ENCODE measurements around the gene USPL1. TPM values are rescaled to one million over a fixed set of nuclear protein-coding genes. Genes with fewer than 3 reads are reported as not detected.

USPL1 gene
- polyA plus RNA-seq, 1 donor, result 31.4 TPM

DNA sequence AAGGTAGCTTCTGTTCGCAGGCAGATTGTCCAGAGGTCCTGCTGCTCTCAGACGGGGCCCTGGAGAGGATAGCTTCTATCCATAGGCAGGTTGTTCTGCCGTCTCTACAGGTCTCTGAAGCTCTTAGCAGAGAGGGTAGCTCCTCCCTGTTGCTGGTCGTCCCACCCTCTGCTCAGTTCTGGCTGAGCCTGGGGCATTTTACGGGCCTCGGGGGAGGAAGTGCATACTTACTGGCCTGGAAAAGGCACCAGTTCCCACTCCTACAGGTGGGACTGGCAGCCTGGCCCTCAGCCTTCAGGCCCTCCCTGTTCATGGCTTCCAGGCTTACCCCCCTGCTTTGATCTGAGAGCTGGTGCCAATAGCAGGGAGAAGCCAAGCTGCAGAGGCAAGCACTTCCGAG is 42.3 kb downstream of the USPL1 start:
- DNase-seq, result no peak

DNA sequence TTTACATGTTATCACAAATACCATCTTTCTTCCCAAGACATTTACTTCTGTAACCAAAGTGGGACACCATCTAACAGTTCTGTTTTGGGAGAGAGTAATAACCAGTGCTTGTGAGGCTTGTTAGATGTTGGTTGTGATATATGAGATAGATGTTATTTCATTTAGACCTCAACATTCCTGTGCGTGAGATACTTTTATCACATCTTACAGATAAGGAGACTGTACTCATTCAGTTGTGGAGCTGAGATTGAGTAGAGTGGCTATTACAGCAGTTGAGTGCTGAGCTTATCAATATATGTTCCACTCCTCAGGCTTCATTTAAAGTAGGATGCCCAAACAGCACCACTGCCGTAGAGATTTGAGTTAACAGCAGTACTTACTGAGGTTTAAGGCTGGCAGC is 43.1 kb downstream of the USPL1 start:
- DNase-seq, result no peak

DNA sequence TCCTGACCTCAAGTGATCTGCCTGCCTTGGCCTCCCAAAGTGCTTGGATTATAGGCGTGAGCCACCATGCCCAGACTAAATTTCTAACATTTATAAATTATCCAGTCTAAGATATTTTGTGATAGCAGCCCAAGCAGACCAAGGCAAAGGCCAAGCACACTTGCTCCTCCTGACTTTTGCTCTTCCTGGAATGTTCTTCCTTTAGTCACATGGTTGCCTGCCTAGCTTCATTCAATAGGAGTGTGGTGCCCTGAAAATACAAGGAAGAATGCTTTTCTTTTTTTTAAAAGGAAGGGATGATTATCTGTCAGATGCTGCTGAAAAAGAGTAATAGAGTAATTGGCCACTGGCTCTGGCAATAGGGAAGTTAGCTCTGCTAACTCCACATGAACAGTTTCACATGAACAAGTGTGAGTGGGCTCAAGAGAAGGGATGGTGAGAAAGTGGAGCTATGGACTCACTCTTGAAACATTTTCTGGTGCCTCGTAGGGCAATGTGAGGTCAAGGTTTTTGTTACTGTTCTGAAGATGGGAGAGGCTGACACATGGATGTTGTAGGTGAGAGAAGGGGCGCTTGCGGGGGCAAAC is 47.1 kb downstream of the USPL1 start:
- no peak for DNase-seq

- DNase-seq, result no peak
Observed at GRCh38 chr13:30665638-30666037, 47.9 kb downstream of the USPL1 start.

GRCh38 chr13:30666113-30666512 is 48.4 kb downstream of the USPL1 start:
- DNase-seq, result no peak

- DNase-seq, result no peak
Observed at GRCh38 chr13:30667014-30667413, 49.3 kb downstream of the USPL1 start.

- no peak for DNase-seq
Observed at GRCh38 chr13:30668312-30668711, 50.6 kb downstream of the USPL1 start.

DNA sequence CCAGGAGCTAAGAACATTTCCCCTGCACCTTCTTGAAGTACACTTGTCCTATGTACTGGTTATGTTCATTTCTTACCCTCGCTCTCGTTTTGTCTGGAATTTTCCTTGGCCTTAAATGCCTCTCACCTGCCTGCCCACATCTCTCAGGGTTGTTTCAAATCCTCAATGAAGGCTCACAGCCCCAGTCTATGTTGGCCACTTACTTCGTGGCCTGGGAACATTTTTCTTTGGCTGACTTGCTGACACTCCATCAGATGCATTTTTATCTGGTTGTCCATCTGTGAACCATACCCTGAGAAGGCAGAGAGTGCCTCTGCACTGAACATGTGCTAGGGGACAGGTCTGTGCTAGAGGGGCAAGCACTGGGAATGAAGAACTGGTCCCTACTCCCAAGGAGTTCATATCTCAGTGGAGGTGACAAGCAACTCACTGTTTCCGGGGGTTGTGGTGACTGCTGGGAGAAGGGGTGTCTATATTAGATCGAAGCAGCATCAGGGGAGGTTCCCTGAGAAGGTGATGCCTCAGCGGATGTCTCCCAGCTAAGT is 53.6 kb downstream of the USPL1 start:
- no peak for DNase-seq

DNA sequence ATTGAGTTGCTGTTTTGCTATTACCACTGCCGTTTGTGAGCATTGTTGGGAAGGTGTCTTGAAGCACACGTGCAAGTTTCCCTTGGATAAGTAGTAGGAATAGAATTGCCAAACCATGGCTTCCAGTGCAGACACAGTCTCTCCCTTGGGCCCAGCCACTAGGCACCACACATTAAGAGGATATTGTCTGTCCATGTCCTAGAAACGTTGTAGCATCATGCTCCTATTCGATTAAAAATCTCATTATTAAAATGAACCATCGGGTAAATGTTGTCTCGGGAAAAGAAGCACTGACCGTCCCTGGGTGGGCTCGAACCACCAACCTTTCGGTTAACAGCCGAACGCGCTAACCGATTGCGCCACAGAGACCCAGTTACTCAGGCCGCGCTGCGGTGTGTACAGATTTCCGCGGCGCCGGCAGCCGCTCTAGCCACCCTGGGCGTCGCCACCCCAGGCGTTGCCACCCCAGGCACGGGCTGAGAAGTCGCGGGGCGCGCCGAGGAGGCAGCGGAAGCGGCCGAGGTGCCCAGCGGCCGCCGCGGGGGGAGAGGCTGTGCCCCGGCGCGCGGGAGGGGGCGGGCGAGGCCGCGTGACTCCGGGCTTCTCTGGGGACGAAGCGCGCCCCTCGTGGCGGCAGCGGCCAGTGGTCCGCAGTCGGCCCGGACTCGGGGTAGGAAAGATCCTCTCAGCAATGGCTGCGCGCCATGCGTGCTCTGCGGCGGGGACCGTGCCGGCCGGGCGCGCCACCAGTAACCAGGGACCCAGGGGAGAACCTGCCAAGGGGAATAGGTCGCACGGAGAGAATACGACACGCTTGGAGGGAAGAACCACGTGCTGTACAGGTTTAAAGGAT is 56.2 kb downstream of the USPL1 start:
- DNase-seq, result peak; percentile 86

DNA sequence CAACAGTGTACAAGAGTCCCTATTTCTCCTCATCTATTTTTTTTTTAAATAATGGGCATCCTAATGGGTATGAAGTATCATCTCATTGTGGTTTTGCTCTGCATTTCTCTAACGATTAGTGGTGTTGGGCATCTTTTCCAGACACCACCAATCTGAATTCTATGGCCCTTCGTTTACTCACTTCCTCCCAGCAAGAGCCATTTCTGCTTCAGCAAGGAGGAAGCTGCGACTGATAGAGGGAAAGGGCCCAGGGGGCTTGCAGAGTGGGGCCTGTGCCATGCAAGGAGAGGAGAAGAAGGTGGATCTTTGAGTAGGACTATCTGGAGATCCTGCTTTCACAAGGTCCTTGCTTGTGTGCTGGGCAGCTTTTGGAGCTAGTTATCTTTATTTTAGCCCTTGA is 58.0 kb downstream of the USPL1 start:
- DNase-seq, result no peak

- DNase-seq, result no peak
Observed at GRCh38 chr13:30676672-30677071, 59.0 kb downstream of the USPL1 start.

DNA sequence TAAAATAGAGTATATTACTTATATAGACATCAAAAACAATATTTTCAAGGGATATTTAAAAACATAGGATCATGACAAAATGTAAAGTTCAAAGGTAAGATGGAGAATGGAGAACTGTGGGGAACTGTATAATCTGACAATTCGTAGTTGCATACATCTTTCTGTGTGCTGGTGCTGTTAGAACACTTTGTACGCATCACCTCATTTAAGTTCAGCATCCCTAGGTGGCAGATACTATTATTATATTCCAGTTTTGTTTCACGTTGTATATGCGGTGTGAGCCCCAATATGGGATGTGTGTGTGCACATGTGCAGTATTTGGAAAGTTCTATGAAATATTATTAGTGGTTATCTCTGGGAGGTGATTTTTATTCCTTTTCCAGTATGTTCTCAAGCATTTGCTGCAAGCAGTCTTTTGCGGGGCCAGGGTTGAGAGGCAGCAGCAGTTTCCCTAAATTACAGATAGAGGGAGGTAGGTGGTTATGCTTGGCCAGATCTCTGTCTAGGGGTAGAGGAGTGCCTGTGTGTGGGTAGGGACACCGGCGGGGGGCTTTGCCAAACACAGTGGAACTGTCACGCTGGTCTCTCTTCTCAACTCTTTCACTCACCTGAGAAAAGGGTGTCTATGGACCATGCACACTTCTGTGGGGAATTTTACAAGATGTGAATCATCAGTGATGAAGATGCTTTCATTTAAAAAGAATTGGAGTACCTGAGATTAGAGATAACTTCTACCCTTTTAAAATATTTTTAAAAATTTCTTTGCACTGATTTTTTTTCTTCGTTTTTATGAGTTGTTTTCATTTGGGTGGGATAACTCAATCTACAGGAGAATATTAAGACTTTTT is 62.0 kb downstream of the USPL1 start:
- DNase-seq, result no peak

DNA sequence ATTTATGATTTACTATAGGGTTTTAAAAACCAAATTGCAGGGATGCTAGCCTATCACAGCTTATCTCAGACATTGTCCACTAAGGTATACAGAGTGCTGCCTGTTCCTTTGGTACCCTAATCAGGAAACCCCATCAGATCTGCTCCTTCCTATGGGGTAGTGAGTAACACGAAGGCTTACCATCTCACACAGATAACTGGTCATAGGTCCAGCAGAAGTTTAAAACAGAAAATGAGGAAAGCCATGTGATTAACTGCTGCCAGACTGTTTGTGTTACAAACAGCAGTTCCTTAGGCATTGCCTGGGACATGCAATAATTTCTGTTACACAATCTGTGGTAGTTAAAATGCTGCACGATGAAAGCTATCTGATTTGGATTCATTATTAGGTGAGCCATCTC is 64.1 kb downstream of the USPL1 start:
- DNase-seq, result no peak

GRCh38 chr13:30685320-30685859 is 67.7 kb downstream of the USPL1 start:
- DNase-seq, result no peak

GRCh38 chr13:30685987-30686386 is 68.3 kb downstream of the USPL1 start:
- no peak for DNase-seq

DNA sequence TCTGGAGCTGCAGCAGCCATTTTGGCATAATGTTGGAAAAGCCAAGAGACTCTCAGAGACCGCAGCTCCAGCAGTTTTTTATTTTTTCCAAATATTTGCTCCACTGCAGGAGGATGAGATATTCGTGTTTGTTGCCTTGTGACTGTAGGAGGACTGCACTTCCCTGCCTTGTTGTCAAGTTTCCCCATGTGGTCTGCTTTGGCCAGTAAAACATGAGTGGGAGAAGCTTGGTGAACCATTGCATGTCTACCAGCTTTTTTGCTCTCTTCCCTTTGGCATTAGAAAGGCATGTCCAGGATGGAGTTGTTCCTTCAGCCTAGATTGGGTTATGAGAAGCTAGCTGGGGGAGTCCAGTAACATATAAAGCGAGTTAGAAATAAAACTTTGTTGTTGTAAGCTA is 69.9 kb downstream of the USPL1 start:
- DNase-seq, result no peak

DNA sequence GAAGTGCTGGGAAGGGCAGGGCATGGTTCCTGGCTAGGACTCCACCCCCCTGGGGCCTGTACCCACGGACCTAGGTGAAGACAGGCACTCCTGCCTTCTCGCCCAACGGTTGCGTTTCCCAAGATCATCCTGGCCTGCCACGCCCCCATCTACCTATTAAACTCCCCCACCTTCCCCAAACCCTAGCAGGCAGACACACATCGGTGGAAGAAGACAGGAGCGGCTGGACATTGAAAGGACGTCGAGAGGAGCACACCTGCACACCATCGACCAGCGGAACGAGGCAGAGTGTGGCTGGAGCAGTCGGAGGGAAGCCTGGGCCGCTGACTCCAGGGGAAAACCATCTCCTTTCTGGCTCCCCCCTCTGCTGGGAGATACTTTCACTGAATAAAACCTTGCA is 72.0 kb downstream of the USPL1 start:
- DNase-seq, result no peak

GRCh38 chr13:30690282-30691188 is 72.8 kb downstream of the USPL1 start:
- no peak for DNase-seq

DNA sequence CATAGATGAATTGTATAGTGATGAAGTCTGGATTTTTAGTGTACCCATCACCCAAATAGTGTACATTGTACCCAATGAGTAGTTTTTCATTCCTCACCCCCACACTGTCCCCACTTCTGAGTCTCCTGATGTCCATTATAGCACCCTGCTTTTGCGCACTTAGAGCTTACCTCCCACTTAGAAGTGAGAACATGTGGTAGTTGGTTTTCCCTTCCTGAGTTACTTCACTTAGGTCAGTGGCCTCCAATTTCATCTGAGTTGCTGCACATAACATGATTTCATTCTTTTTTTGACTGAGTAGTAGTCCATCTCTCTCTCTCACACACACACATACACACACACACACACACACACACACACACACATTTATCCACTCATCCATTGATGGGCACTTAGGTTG is 74.4 kb downstream of the USPL1 start:
- DNase-seq, result no peak

GRCh38 chr13:30696278-30697176 is 78.8 kb downstream of the USPL1 start:
- no peak for DNase-seq

Data from left kidney (tissue), 2 donors.